DND-41 (cell line): ENCODE measurements around the gene GCC2.

ENCODE experiments used
- ATAC-seq: fragments of 200-7000 bp; cut with Tn5 transposase; 3 replicates; pipeline ENCODE4 v1.9.1; 2021; ENCODE audit warnings: low read depth; ENCODE audit not compliant: insufficient read depth
- DNase-seq: peaks from one replicate; pipeline ENCODE4 v3.0.0-alpha.2; 2020
- H2AFZ ChIP-seq: 2 replicates; pipeline ENCODE4 v1.6.0; 2012; ENCODE audit warnings: low read depth, low read length
- H3K27ac ChIP-seq: 2 replicates; pipeline ENCODE4 v1.5.1; 2012; ENCODE audit warnings: low read length, inconsistent platforms
- H3K27me3 ChIP-seq: fragments of 200-600 bp; sonication (generic); 2 replicates; pipeline ENCODE4 v1.6.0; 2012; ENCODE audit warnings: low read length, mild to moderate bottlenecking, inconsistent platforms; ENCODE audit not compliant: insufficient read depth, poor library complexity
- H3K36me3 ChIP-seq: 2 replicates; pipeline ENCODE4 v1.5.1; 2012; ENCODE audit warnings: low read length, inconsistent platforms; ENCODE audit not compliant: insufficient read depth
- H3K4me1 ChIP-seq: 2 replicates; pipeline ENCODE4 v1.5.1; 2012; ENCODE audit warnings: mild to moderate bottlenecking, low read length; ENCODE audit not compliant: insufficient read depth
- H3K4me2 ChIP-seq: 2 replicates; pipeline ENCODE4 v1.6.0; 2012; ENCODE audit warnings: mild to moderate bottlenecking, moderate library complexity, low read length, inconsistent platforms; ENCODE audit not compliant: insufficient read depth
- H3K4me3 ChIP-seq, 2 experiments: fragments of 200-600 bp in 1 of 2; shearing (Covaris generic) in 1 of 2; 2 replicates each; pipeline ENCODE4 v1.5.1; 2012 to 2016; ENCODE audit warnings: inconsistent platforms in 2 of 2, low read length in 2 of 2, mild to moderate bottlenecking in 2 of 2, low read depth in 1 of 2, moderate library complexity in 1 of 2
- H3K79me2 ChIP-seq: 2 replicates; pipeline ENCODE4 v1.6.0; 2012; ENCODE audit warnings: low read length, inconsistent platforms; ENCODE audit not compliant: insufficient read depth
- H3K9ac ChIP-seq: 2 replicates; pipeline ENCODE4 v1.6.0; 2012; ENCODE audit warnings: low read depth, mild to moderate bottlenecking, inconsistent platforms, low read length, moderate library complexity
- H3K9me3 ChIP-seq: 2 replicates; pipeline ENCODE4 v1.5.1; 2012; ENCODE audit warnings: low read length, moderate library complexity, mild to moderate bottlenecking, inconsistent platforms; ENCODE audit not compliant: insufficient read depth, severe bottlenecking
- H4K20me1 ChIP-seq: 2 replicates; pipeline ENCODE4 v1.6.0; 2012; ENCODE audit warnings: low read length; ENCODE audit not compliant: insufficient read depth
- EZH2 ChIP-seq: IDR thresholded peaks from 3 replicates; pipeline ENCODE4 v1.6.1; 2012; ENCODE audit warnings: borderline replicate concordance, low read depth, mild to moderate bottlenecking, moderate library complexity, low read length, inconsistent platforms; ENCODE audit not compliant: severe bottlenecking
- TF ChIP-seq, protein P1 (sequence below): IDR thresholded peaks from 2 replicates; pipeline ENCODE4 v1.5.1; 2012; ENCODE audit warnings: borderline replicate concordance, low read length, moderate library complexity, mild to moderate bottlenecking; ENCODE audit not compliant: poor library complexity, severe bottlenecking; ENCODE audit errors: extremely low read depth

The GCC2 gene

DNA sequence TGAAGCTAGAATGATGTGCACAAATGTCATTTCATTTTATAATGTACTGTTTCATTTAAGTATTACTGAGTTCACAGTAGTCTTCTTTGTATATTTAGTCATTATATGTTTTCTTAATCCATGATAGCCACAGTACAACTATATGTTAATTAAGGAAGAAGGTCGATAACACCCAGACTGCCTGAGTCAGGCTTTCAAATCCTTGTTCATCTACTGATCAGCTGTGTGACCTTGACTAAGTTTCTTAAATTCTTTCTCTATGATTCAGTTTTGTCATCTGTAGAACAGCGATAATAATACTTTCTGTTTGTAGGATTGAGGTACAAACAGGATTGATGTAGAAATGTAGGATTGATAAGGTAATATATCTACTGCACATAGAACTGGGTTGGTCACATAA is 5.4 kb downstream of the GCC2 start:
- no peak overlapping the region for H3K9ac ChIP-seq
- no peaks in the 10 kb centered on the region for H3K27me3 ChIP-seq
- no peaks in the 10 kb centered on the region for H4K20me1 ChIP-seq
- H3K9me3 ChIP-seq: no peaks in the 10 kb centered on the region
- H3K4me1 ChIP-seq: peaks cover 14% of the 10 kb centered on the region
- no peak for DNase-seq
- H3K4me2 ChIP-seq: no peak overlapping the region
- H3K4me3 ChIP-seq: no peak overlapping the region
- no peak overlapping the region for H2AFZ ChIP-seq
- H3K27ac ChIP-seq: no peak overlapping the region
- peaks cover 72% of the 10 kb centered on the region for H3K36me3 ChIP-seq
- peaks cover 47% of the 10 kb centered on the region for H3K79me2 ChIP-seq
- TF ChIP-seq, protein P1, sequence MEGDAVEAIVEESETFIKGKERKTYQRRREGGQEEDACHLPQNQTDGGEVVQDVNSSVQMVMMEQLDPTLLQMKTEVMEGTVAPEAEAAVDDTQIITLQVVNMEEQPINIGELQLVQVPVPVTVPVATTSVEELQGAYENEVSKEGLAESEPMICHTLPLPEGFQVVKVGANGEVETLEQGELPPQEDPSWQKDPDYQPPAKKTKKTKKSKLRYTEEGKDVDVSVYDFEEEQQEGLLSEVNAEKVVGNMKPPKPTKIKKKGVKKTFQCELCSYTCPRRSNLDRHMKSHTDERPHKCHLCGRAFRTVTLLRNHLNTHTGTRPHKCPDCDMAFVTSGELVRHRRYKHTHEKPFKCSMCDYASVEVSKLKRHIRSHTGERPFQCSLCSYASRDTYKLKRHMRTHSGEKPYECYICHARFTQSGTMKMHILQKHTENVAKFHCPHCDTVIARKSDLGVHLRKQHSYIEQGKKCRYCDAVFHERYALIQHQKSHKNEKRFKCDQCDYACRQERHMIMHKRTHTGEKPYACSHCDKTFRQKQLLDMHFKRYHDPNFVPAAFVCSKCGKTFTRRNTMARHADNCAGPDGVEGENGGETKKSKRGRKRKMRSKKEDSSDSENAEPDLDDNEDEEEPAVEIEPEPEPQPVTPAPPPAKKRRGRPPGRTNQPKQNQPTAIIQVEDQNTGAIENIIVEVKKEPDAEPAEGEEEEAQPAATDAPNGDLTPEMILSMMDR: no peak
- no peak for TF ChIP-seq EZH2
- ATAC-seq: no peak

DNA sequence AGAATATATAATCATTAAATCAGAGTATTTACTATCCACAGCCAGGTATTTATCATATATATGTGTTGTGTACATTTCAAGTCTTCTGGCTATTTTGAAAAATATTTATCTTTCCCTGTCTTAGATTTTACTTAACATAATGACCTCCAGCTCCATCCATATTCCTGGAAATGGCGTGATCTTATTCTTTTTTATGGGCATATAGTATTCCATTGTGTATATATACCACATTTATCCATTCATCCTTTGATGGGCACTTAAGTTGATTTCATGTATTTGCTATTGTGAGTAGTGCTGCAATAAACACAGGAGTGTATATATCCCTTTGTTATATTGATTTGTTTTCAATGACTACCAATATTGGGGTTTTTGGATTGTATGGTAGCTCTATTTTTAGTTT is 6.6 kb downstream of the GCC2 start:
- ATAC-seq: no peak
- TF ChIP-seq, protein P1: no peak
- no peak for TF ChIP-seq EZH2
- H3K4me2 ChIP-seq: no peak overlapping the region
- H3K27me3 ChIP-seq: no peaks in the 10 kb centered on the region
- H3K9me3 ChIP-seq: no peaks in the 10 kb centered on the region
- no peak overlapping the region for H3K4me3 ChIP-seq
- no peak for DNase-seq
- no peak overlapping the region for H3K27ac ChIP-seq
- no peak overlapping the region for H2AFZ ChIP-seq
- H4K20me1 ChIP-seq: no peaks in the 10 kb centered on the region
- peaks cover 4% of the 10 kb centered on the region; the same call in 1 of the 2 replicates for H3K4me1 ChIP-seq
- peaks cover 82% of the 10 kb centered on the region for H3K36me3 ChIP-seq
- H3K79me2 ChIP-seq: peaks cover 41% of the 10 kb centered on the region
- H3K9ac ChIP-seq: no peak overlapping the region

DNA sequence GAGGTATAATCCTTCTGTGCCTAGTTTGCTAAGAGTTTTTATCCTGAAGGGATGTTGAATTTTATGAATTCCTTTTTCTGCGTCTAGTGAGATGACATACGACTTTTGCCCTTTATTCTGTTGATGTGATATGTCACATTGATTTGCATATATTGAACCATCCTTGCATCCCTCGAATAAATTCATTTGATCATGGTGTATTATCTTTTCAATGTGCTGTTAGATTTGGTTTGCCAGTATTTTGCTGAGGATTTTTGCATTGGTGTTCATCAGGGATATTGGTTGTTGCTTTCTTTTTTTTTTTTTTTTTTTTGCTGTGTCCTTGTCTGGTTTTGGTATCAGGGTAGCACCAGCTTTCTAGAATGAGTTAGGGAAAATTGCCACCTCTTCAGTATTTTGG is 9.1 kb downstream of the GCC2 start:
- H3K4me2 ChIP-seq: no peak overlapping the region
- H3K9me3 ChIP-seq: no peaks in the 10 kb centered on the region
- H3K36me3 ChIP-seq: peaks cover 85% of the 10 kb centered on the region
- no peak overlapping the region for H3K9ac ChIP-seq
- no peaks in the 10 kb centered on the region for H3K4me1 ChIP-seq
- H3K27me3 ChIP-seq: no peaks in the 10 kb centered on the region
- DNase-seq: no peak
- H3K79me2 ChIP-seq: peaks cover 44% of the 10 kb centered on the region
- H3K4me3 ChIP-seq: no peak overlapping the region
- ATAC-seq: no peak
- TF ChIP-seq EZH2: no peak
- TF ChIP-seq, protein P1: no peak
- H2AFZ ChIP-seq: no peak overlapping the region
- H4K20me1 ChIP-seq: no peaks in the 10 kb centered on the region
- no peak overlapping the region for H3K27ac ChIP-seq

DNA sequence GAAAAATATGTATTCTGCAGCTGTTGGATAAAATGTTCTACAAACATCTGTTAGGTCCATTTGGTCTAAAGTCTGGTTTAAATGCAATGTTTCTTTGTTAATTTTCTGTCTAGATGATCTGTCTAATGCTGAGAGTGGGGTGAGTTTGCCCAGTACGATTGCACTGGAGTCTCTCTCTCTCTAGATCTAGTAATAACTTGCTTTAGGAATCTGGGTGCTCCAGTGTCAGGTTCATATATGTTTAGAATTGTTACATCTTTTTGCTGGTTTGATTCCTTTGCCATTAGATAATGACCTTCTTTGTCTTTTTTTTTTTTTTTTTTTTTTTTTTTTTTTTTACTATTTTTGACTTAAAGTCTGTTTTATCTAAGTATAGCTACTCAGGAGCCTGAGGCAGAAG is 10.4 kb downstream of the GCC2 start:
- TF ChIP-seq EZH2: no peak
- TF ChIP-seq, protein P1: no peak
- H3K9ac ChIP-seq: no peak overlapping the region
- DNase-seq (no peak), ATAC-seq (no peak)
- H3K79me2 ChIP-seq: peaks cover 56% of the 10 kb centered on the region
- no peaks in the 10 kb centered on the region for H3K27me3 ChIP-seq
- no peaks in the 10 kb centered on the region for H3K4me1 ChIP-seq
- no peak overlapping the region for H3K4me3 ChIP-seq
- H4K20me1 ChIP-seq: 0 out of 2 replicates have a peak, but pooled peaks cover 8% of the 10 kb centered on the region
- H3K27ac ChIP-seq: no peak overlapping the region
- no peak overlapping the region for H3K4me2 ChIP-seq
- no peaks in the 10 kb centered on the region for H3K9me3 ChIP-seq
- H2AFZ ChIP-seq: no peak overlapping the region
- peaks cover 87% of the 10 kb centered on the region for H3K36me3 ChIP-seq
